ENCODE results near the gene TTC27. TPM values are rescaled to one million over a fixed set of nuclear protein-coding genes. Genes with fewer than 3 reads are reported as not detected.

Gene TTC27
- total RNA-seq, 2 donors from 2014 or later = 21.3 to 43.2 TPM

GRCh38 chr2:32801741-32802140 is 173.9 kb downstream of the TTC27 start:
- DNase-seq (ENCODE audit: low spot score) = no peak
- Mint-ChIP-seq H3K27ac (no peak overlapping the region), H3K4me3 (no peak overlapping the region), H3K9me3 (no peaks in the 10 kb centered on the region), H3K27me3 (no peaks in the 10 kb centered on the region), H3K36me3 (peaks cover 5% of the 10 kb centered on the region), H3K4me1 (ENCODE audit: low read depth in 2 of 2) (no peaks in the 10 kb centered on the region)
- no peak for ATAC-seq

GRCh38 chr2:32802877-32803276 is 175.0 kb downstream of the TTC27 start:
- peaks cover 5% of the 10 kb centered on the region for H3K36me3 Mint-ChIP-seq
- no peak overlapping the region for H3K4me3 Mint-ChIP-seq
- no peaks in the 10 kb centered on the region for H3K4me1 Mint-ChIP-seq (ENCODE audit: low read depth in 2 of 2)
- no peak overlapping the region for H3K27ac Mint-ChIP-seq
- H3K9me3 Mint-ChIP-seq = no peaks in the 10 kb centered on the region
- H3K27me3 Mint-ChIP-seq = no peaks in the 10 kb centered on the region
- DNase-seq (ENCODE audit: low spot score) = no peak
- no peak for ATAC-seq

DNA sequence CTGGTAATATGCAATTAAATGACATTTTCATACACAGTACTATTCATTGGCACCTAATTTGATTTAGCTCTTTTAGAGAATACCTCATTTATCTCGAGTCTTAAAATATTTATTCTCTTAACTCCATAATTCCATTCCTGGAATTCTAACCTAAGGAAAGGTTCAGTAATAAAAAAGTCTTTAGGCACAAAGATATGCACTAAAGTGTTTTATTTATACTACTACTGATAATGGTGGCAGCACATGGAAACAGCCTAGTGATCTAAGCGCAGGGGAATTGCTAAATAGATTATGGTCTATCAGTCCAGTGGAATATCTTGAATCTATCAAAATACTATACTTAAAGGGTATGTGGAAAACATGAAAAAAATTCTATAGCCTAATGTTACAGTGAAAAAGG is 176.4 kb downstream of the TTC27 start:
- no peak for ATAC-seq
- H3K27me3 Mint-ChIP-seq = no peaks in the 10 kb centered on the region
- peaks cover 9% of the 10 kb centered on the region for H3K36me3 Mint-ChIP-seq
- no peak for DNase-seq (ENCODE audit: low spot score)
- no peak overlapping the region for H3K4me3 Mint-ChIP-seq
- no peaks in the 10 kb centered on the region for H3K9me3 Mint-ChIP-seq
- H3K27ac Mint-ChIP-seq = no peak overlapping the region
- H3K4me1 Mint-ChIP-seq (ENCODE audit: low read depth in 2 of 2) = no peaks in the 10 kb centered on the region

GRCh38 chr2:32805104-32806095 is 177.6 kb downstream of the TTC27 start:
- H3K36me3 Mint-ChIP-seq = peaks cover 9% of the 10 kb centered on the region
- no peak overlapping the region for H3K27ac Mint-ChIP-seq
- no peak for DNase-seq (ENCODE audit: low spot score)
- no peak overlapping the region for H3K4me3 Mint-ChIP-seq
- no peaks in the 10 kb centered on the region for H3K9me3 Mint-ChIP-seq
- no peaks in the 10 kb centered on the region for H3K4me1 Mint-ChIP-seq (ENCODE audit: low read depth in 2 of 2)
- ATAC-seq = no peak
- H3K27me3 Mint-ChIP-seq = no peaks in the 10 kb centered on the region

- no peak overlapping the region for H3K27ac Mint-ChIP-seq
- no peak for DNase-seq (ENCODE audit: low spot score)
- H3K27me3 Mint-ChIP-seq = no peaks in the 10 kb centered on the region
- no peak overlapping the region for H3K4me3 Mint-ChIP-seq
- ATAC-seq = no peak
- H3K9me3 Mint-ChIP-seq = no peaks in the 10 kb centered on the region
- peaks cover 9% of the 10 kb centered on the region for H3K36me3 Mint-ChIP-seq
- no peaks in the 10 kb centered on the region for H3K4me1 Mint-ChIP-seq (ENCODE audit: low read depth in 2 of 2)
Observed at GRCh38 chr2:32806857-32807256, 179.0 kb downstream of the TTC27 start.

GRCh38 chr2:32807662-32808061 is 179.8 kb downstream of the TTC27 start:
- H3K27ac Mint-ChIP-seq = no peak overlapping the region
- peaks cover 4% of the 10 kb centered on the region for H3K36me3 Mint-ChIP-seq
- ATAC-seq (no peak), DNase-seq (ENCODE audit: low spot score) (no peak)
- H3K4me1 Mint-ChIP-seq (ENCODE audit: low read depth in 2 of 2) = no peaks in the 10 kb centered on the region
- H3K27me3 Mint-ChIP-seq = no peaks in the 10 kb centered on the region
- H3K4me3 Mint-ChIP-seq = no peak overlapping the region
- no peaks in the 10 kb centered on the region for H3K9me3 Mint-ChIP-seq

GRCh38 chr2:32810909-32811495 is 183.2 kb downstream of the TTC27 start:
- H3K27ac Mint-ChIP-seq = no peak overlapping the region
- DNase-seq (ENCODE audit: low spot score) (no peak), ATAC-seq (no peak)
- H3K4me3 Mint-ChIP-seq = no peak overlapping the region
- H3K9me3 Mint-ChIP-seq = no peaks in the 10 kb centered on the region
- peaks cover 4% of the 10 kb centered on the region for H3K36me3 Mint-ChIP-seq
- H3K4me1 Mint-ChIP-seq (ENCODE audit: low read depth in 2 of 2) = no peaks in the 10 kb centered on the region
- H3K27me3 Mint-ChIP-seq = no peaks in the 10 kb centered on the region

DNA sequence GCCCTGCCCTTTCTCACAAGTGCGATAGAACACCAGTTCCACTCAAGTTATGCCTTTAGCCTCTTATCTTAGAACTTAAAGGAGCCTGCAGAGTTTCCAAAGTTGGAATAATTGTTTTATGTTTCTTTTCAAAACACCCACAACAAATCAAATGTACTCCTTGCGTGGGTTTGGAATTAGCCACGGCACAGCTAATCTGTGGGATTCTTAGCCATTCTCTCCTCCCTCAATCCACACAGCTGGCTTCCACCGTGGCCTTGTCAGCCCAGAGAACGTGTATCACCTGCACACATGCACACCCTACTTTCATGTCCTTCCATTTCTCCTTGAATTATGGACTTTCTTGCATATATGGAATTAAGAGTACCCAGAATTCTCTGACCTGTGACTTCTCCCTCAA is 183.8 kb downstream of the TTC27 start:
- Mint-ChIP-seq H3K36me3 (peaks cover 4% of the 10 kb centered on the region), H3K4me1 (ENCODE audit: low read depth in 2 of 2) (no peaks in the 10 kb centered on the region), H3K27ac (no peak overlapping the region), H3K27me3 (no peaks in the 10 kb centered on the region), H3K4me3 (no peak overlapping the region), H3K9me3 (no peaks in the 10 kb centered on the region)
- no peak for ATAC-seq
- DNase-seq (ENCODE audit: low spot score) = no peak

GRCh38 chr2:32812316-32812715 is 184.5 kb downstream of the TTC27 start:
- ATAC-seq (no peak), DNase-seq (ENCODE audit: low spot score) (no peak)
- Mint-ChIP-seq H3K27me3 (no peaks in the 10 kb centered on the region), H3K4me1 (ENCODE audit: low read depth in 2 of 2) (peaks cover 0 to 3% of the 10 kb centered on the region in 2 donors), H3K9me3 (no peaks in the 10 kb centered on the region), H3K36me3 (peaks cover 4% of the 10 kb centered on the region), H3K4me3 (no peak overlapping the region), H3K27ac (no peak overlapping the region)

DNA sequence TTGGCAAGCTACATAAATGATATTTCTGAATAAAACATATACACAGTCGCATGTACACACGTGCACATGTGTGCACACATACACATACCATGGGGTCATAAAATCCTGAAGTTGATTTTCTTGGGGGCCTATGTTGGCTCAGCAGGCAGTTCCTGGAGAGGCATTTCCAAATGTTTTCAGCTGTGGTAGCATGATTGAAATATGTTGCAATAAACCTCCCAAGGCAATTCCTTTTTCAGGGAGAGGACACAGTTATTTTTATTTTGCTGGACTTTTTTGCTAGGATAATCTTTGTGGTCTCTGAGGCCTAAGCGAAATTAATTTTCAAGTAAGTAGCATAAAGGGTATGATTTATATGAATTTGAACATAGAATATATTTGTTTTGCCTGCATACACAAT is 192.2 kb downstream of the TTC27 start:
- Mint-ChIP-seq H3K9me3 (no peaks in the 10 kb centered on the region), H3K27ac (no peak overlapping the region), H3K4me3 (no peak overlapping the region), H3K36me3 (no peaks in the 10 kb centered on the region), H3K4me1 (ENCODE audit: low read depth in 2 of 2) (peaks cover 0 to 3% of the 10 kb centered on the region in 2 donors), H3K27me3 (no peaks in the 10 kb centered on the region)
- ATAC-seq (no peak), DNase-seq (ENCODE audit: low spot score) (no peak)

- no peak overlapping the region for H3K27ac Mint-ChIP-seq
- no peak overlapping the region for H3K4me3 Mint-ChIP-seq
- H3K4me1 Mint-ChIP-seq (ENCODE audit: low read depth in 2 of 2) = peaks cover 0 to 3% of the 10 kb centered on the region in 2 donors
- no peaks in the 10 kb centered on the region for H3K36me3 Mint-ChIP-seq
- no peak for ATAC-seq
- H3K9me3 Mint-ChIP-seq = no peaks in the 10 kb centered on the region
- DNase-seq (ENCODE audit: low spot score) = no peak
- H3K27me3 Mint-ChIP-seq = no peaks in the 10 kb centered on the region
Observed at GRCh38 chr2:32820701-32821100, 192.9 kb downstream of the TTC27 start.

DNA sequence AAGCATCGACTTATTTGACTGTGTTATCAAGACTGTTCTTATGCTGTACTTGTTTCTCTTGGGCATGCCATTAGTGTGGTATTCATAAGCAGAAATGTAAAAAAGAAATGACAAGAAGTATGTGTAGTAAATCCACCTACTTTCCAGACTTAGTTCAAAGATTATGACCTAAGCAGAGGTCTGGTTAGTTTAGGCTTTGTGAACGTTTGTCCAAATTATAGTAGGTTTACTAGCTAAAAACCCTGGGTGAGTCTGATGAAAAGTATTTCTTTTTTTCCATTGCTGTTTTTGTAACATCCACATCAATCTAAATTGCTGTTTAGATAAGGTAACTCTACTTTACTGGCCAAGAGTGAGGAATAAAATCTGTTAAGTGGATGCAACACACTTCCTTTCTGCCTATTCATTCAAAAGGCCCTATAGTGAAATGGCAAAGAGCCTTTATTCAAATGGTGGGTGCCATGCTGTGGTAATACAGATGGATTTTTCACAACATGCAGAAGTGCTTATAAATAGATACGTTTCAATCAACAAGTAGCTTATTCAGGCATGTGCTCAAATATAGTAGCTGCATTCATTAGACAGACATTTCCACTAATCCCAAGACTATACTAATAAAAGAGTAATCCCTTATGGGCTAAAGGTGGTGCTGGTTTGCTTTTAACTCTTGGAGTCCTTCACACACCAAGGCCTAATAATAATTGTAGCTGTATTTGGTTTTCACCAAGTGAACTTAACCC is 196.4 kb downstream of the TTC27 start:
- no peaks in the 10 kb centered on the region for H3K4me1 Mint-ChIP-seq (ENCODE audit: low read depth in 2 of 2)
- no peaks in the 10 kb centered on the region for H3K36me3 Mint-ChIP-seq
- no peak for ATAC-seq
- H3K4me3 Mint-ChIP-seq = no peak overlapping the region
- DNase-seq (ENCODE audit: low spot score) = no peak
- peaks cover 3% of the 10 kb centered on the region for H3K9me3 Mint-ChIP-seq
- no peak overlapping the region for H3K27ac Mint-ChIP-seq
- H3K27me3 Mint-ChIP-seq = peaks cover 0 to 4% of the 10 kb centered on the region in 2 donors

GRCh38 chr2:32825291-32825712 is 197.5 kb downstream of the TTC27 start:
- Mint-ChIP-seq H3K27me3 (peaks cover 0 to 7% of the 10 kb centered on the region in 2 donors), H3K9me3 (peaks cover 3% of the 10 kb centered on the region), H3K4me1 (ENCODE audit: low read depth in 2 of 2) (no peaks in the 10 kb centered on the region), H3K4me3 (no peak overlapping the region), H3K36me3 (no peaks in the 10 kb centered on the region), H3K27ac (no peak overlapping the region)
- ATAC-seq (no peak), DNase-seq (ENCODE audit: low spot score) (no peak)

DNA sequence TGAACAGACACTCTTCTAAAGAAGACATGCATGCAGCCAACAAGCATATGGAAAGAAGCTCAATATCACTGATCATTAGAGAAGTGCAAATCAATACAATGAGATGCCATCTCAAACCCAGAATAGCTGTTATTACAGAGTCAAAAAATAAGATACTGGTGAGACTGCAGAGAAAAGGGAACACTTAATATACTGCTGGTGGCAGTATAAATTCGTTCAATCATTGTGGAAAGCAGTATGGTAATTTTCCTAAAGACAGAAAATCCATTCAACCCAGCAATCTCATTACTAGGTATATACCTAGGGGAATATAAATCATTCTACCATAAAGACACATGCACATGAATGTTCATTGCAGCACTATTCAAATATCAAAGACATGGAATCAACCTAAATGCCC is 202.3 kb downstream of the TTC27 start:
- peaks cover 2 to 3% of the 10 kb centered on the region in 2 donors for H3K4me1 Mint-ChIP-seq (ENCODE audit: low read depth in 2 of 2)
- H3K36me3 Mint-ChIP-seq = no peaks in the 10 kb centered on the region
- no peak overlapping the region for H3K4me3 Mint-ChIP-seq
- peaks cover 3% of the 10 kb centered on the region for H3K9me3 Mint-ChIP-seq
- ATAC-seq = no peak
- no peak for DNase-seq (ENCODE audit: low spot score)
- H3K27me3 Mint-ChIP-seq = peaks cover 0 to 7% of the 10 kb centered on the region in 2 donors
- no peak overlapping the region for H3K27ac Mint-ChIP-seq
